ENCODE data around the gene MBOAT7.
"Not testable (repeated sequence)": the region's sequence is repeated elsewhere in the genome, so short reads cannot be mapped to it uniquely, and the experiment has no call there.

The MBOAT7 gene

GRCh38 chr19:54189145-54189734, at the start of gene MBOAT7:
Gene MBOAT7, minus strand, starts transcription at chr19:54189580. Its CDS starts 1,072 bp downstream, at chr19:54188508.
- H3K27me3 Mint-ChIP-seq, result no peaks in the 10 kb centered on the region
- DNase-seq, result no peak

GRCh38 chr19:54233941-54234340, 44.6 kb upstream of the MBOAT7 start:
- peaks cover 54 to 72% of the 10 kb centered on the region in 2 donors for H3K27me3 Mint-ChIP-seq
- no peaks in the 10 kb centered on the region for H3K36me3 Mint-ChIP-seq
- no peak for DNase-seq
- H3K4me1 Mint-ChIP-seq, result peaks cover 4 to 5% of the 10 kb centered on the region in 2 donors
- no peaks in the 10 kb centered on the region for H3K9me3 Mint-ChIP-seq
- ATAC-seq (replicated peaks), result no peak
- H3K27ac Mint-ChIP-seq, result no peak overlapping the region
- H3K4me3 Mint-ChIP-seq, result no peak overlapping the region

More at GRCh38 chr19:54189145-54189734, at the start of gene MBOAT7:
- peak; percentile 19 to 40 for ATAC-seq (replicated peaks)
- Mint-ChIP-seq H3K4me3 (peak within 1 kb of the TSS; percentile 91 to 96), H3K27ac (peak within 1 kb of the TSS; percentile 99), H3K36me3 (peaks cover 25 to 33% of the 10 kb centered on the region in 2 donors), H3K4me1 (peaks cover 23 to 47% of the 10 kb centered on the region in 2 donors), H3K9me3 (no peaks in the 10 kb centered on the region)

DNA sequence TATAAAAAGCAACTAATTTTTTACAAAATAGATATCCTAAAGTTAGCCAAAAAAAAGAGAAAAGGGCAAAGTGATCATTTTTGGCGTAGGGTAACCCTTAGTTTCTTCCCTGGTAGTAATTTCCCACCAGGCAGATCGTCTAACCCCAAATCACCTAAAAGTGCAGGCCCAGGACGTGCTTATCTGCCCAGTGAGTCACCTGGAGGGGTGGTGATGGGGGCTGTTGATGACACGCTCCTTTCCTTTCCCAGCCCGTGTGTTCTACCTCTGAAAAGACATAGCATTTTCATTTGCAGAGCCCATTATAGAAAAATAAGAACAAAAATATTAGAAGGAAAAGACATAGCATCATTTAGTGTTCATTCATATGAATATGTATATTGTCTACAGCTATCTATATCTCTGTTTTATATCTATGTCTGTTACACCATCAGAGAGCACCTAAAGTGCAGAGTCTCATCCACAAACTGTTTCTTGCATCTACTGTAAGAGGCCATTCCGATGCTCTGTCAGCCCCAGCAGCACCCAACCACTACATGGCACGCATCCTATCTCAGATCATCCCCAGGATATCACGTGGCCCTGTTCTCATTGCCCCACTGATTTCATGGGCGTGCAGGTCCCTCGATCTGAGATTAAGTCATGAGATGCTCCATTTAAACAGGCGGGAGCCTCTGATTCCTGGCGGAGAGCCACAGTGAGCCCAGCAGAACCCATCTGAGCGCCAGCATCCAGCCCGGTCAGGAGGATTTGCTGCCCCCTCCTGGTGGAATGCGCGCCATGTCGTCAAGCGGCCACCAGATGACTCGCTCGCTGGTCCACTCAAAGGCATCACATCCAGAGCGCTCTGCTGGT, 41.9 kb upstream of the MBOAT7 start:
- Mint-ChIP-seq H3K4me3 (no peak overlapping the region), H3K4me1 (peaks cover 4 to 5% of the 10 kb centered on the region in 2 donors), H3K9me3 (peaks cover 2 to 4% of the 10 kb centered on the region in 2 donors), H3K27ac (no peak overlapping the region), H3K27me3 (peaks cover 47 to 63% of the 10 kb centered on the region in 2 donors), H3K36me3 (no peaks in the 10 kb centered on the region)
- ATAC-seq (replicated peaks) (peak; percentile 98 to 99), DNase-seq (peak; percentile 80)

- Mint-ChIP-seq H3K27me3 (peaks cover 47 to 53% of the 10 kb centered on the region in 2 donors), H3K27ac (no peak overlapping the region), H3K4me3 (no peak overlapping the region), H3K36me3 (no peaks in the 10 kb centered on the region), H3K4me1 (peaks cover 4 to 5% of the 10 kb centered on the region in 2 donors), H3K9me3 (peaks cover 2 to 4% of the 10 kb centered on the region in 2 donors)
- ATAC-seq (replicated peaks) (no peak), DNase-seq (no peak)
These were observed 40.7 kb upstream of the MBOAT7 start for GRCh38 chr19:54230031-54230430.

- no peak overlapping the region for H3K4me3 Mint-ChIP-seq
These were observed 39.8 kb upstream of the MBOAT7 start for GRCh38 chr19:54229146-54229545.

GRCh38 chr19:54224619-54225018, 35.2 kb upstream of the MBOAT7 start:
- H3K36me3 Mint-ChIP-seq, H3K27ac Mint-ChIP-seq: not testable (repeated sequence)
- peaks cover 4 to 11% of the 10 kb centered on the region in 2 donors for H3K4me1 Mint-ChIP-seq

More at GRCh38 chr19:54229146-54229545, 39.8 kb upstream of the MBOAT7 start:
- ATAC-seq (replicated peaks) (no peak), DNase-seq (no peak)
- peaks cover 4 to 5% of the 10 kb centered on the region in 2 donors for H3K4me1 Mint-ChIP-seq
- H3K9me3 Mint-ChIP-seq, result peaks cover 2 to 4% of the 10 kb centered on the region in 2 donors
- no peaks in the 10 kb centered on the region for H3K36me3 Mint-ChIP-seq
- H3K27ac Mint-ChIP-seq, result no peak overlapping the region
- H3K27me3 Mint-ChIP-seq, result peaks cover 45 to 46% of the 10 kb centered on the region in 2 donors

DNA sequence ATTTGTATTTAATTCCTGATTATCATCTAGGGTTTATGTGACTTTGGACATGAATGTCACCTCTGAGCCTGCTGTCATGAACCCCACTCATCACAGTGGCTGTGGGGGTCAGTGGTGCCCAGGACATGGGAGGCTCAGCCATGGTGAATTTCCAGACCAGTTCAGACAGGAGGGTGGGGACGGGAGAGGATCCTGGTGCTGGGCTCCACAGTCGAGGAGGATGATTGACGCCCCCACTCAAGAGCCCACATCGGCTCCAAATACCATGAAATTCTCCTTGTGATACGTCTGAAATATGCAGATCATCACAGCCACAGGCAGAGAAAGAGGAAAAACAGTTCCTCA, 34.5 kb upstream of the MBOAT7 start:
- H3K9me3 Mint-ChIP-seq; H3K27ac Mint-ChIP-seq; ATAC-seq (replicated peaks); DNase-seq; H3K4me3 Mint-ChIP-seq; H3K36me3 Mint-ChIP-seq: not testable (repeated sequence)
- Mint-ChIP-seq H3K4me1 (peaks cover 4 to 11% of the 10 kb centered on the region in 2 donors), H3K27me3 (peaks cover 19 to 32% of the 10 kb centered on the region in 2 donors)

More at GRCh38 chr19:54224619-54225018, 35.2 kb upstream of the MBOAT7 start:
- not testable (repeated sequence) for H3K4me3 Mint-ChIP-seq; ATAC-seq (replicated peaks); DNase-seq; H3K9me3 Mint-ChIP-seq
- H3K27me3 Mint-ChIP-seq, result peaks cover 26 to 38% of the 10 kb centered on the region in 2 donors

GRCh38 chr19:54223277-54223936, 34.0 kb upstream of the MBOAT7 start:
- peak overlapping the region; percentile 4 for H3K27ac Mint-ChIP-seq
- not testable (repeated sequence) for DNase-seq, H3K9me3 Mint-ChIP-seq, H3K36me3 Mint-ChIP-seq, H3K4me3 Mint-ChIP-seq
- H3K4me1 Mint-ChIP-seq, result peaks cover 4 to 11% of the 10 kb centered on the region in 2 donors
- ATAC-seq (replicated peaks), result peak in 1 of 2 donors; percentile 8
- peaks cover 18 to 31% of the 10 kb centered on the region in 2 donors for H3K27me3 Mint-ChIP-seq

GRCh38 chr19:54222474-54223276, 33.3 kb upstream of the MBOAT7 start, which contains the start of gene LILRB3:
Gene LILRB3, minus strand, starts transcription at chr19:54223007. Its CDS starts 31 bp downstream, at chr19:54222976.
- H3K27me3 Mint-ChIP-seq, result peaks cover 14 to 27% of the 10 kb centered on the region in 2 donors
- H3K4me1 Mint-ChIP-seq, result peaks cover 4 to 11% of the 10 kb centered on the region in 2 donors
- H3K27ac Mint-ChIP-seq, result peak within 1 kb of the TSS; percentile 4
- H3K9me3 Mint-ChIP-seq, DNase-seq, H3K4me3 Mint-ChIP-seq: not testable (repeated sequence)
- peak; percentile 48 to 58 for ATAC-seq (replicated peaks)
- peaks cover 7 to 10% of the 10 kb centered on the region in 2 donors for H3K36me3 Mint-ChIP-seq

GRCh38 chr19:54221947-54222346, 32.6 kb upstream of the MBOAT7 start:
- not testable (repeated sequence) for H3K27ac Mint-ChIP-seq; H3K4me3 Mint-ChIP-seq; ATAC-seq (replicated peaks); H3K9me3 Mint-ChIP-seq; DNase-seq
- peaks cover 14 to 27% of the 10 kb centered on the region in 2 donors for H3K27me3 Mint-ChIP-seq
- H3K36me3 Mint-ChIP-seq, result peaks cover 9 to 13% of the 10 kb centered on the region in 2 donors
- peaks cover 4 to 11% of the 10 kb centered on the region in 2 donors for H3K4me1 Mint-ChIP-seq

DNA sequence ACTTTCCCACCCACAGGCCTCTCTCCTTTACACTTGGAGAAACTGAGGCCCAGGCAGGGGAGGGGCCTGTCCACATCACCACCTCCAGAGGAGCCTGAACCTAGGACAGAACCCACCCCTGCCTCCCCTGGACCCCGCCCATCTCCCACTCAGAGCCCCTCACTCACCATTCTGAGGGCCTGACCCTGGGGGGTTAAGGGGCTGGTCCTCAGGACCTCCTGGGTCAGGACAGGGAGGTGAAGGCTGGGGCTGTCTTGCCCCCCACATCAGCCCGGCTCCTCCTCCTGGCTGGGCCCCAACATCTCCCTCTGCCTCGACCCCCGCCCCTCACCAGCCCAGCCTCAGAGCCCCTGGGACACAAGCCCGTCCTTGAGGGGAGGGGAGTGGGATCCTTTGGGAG, 30.3 kb upstream of the MBOAT7 start:
- not testable (repeated sequence) for DNase-seq; ATAC-seq (replicated peaks); H3K4me3 Mint-ChIP-seq; H3K27ac Mint-ChIP-seq; H3K9me3 Mint-ChIP-seq
- H3K4me1 Mint-ChIP-seq, result peaks cover 4 to 18% of the 10 kb centered on the region in 2 donors
- peaks cover 14 to 27% of the 10 kb centered on the region in 2 donors for H3K27me3 Mint-ChIP-seq
- peaks cover 14 to 18% of the 10 kb centered on the region in 2 donors for H3K36me3 Mint-ChIP-seq

DNA sequence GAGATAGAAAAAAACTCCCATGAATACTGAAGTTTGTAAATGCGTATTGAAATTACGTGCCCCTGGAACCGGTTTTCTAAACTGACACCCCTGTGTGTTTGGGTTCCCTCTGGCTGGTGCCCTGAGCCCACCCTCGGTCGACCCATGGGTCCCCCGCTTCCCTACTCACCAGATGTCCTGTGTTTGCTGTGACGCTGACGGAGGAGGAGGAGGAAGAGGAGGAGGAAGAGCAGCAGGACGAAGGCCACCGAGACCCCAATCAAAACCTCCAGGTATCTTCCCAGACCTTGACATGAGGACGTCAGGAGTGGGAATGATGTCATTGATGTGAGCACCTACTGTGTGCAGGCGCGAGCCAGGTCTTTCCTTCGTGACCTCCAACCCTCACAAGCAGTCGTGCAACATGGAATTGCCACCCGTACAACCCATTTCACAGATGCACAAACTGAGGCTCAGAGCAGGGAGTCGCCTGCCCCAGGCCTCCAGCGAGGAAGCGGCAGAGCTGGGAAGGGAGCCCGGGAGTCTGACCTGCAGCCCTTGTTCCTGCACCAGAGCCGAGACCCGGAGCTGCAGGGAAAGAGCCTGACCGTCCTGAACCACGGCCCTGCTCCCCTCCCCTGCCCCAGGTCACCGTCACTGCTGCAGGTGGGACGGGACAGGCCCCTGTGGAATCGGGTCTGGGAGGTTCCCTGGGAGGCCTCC, 29.7 kb upstream of the MBOAT7 start:
- Mint-ChIP-seq H3K27me3 (peaks cover 14 to 26% of the 10 kb centered on the region in 2 donors), H3K36me3 (peaks cover 17 to 18% of the 10 kb centered on the region in 2 donors), H3K9me3 (no peaks in the 10 kb centered on the region), H3K27ac (no peak overlapping the region), H3K4me1 (peaks cover 4 to 18% of the 10 kb centered on the region in 2 donors), H3K4me3 (no peak overlapping the region)
- no peak for DNase-seq
- no peak for ATAC-seq (replicated peaks)

DNA sequence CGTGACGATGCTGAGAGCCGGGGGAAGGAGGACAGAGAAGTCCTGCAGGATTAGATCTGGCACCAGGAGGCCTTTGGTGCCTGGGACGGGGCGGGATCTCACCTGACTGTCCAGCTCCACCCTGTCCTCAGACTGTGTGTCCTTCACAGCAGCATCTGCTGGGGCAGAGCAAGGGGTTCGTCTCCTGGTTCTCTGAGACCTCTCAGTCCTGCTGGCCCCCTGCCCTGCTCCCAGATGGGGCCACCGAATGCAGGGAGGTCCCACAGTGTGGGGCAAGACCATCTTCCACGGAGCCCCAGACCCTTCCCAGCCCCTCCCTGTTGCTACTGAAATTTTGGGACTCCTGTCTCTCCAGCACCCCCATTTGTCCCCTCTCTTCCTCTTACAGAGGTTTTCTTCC, 28.9 kb upstream of the MBOAT7 start:
- Mint-ChIP-seq H3K4me3 (no peak overlapping the region), H3K36me3 (peaks cover 19% of the 10 kb centered on the region in 2 donors), H3K27me3 (peaks cover 11 to 18% of the 10 kb centered on the region in 2 donors), H3K27ac (no peak overlapping the region), H3K4me1 (peaks cover 2 to 10% of the 10 kb centered on the region in 2 donors), H3K9me3 (no peaks in the 10 kb centered on the region)
- DNase-seq (no peak), ATAC-seq (replicated peaks) (no peak)
